Hindlimb muscle (tissue), 1 donor: ENCODE data around the gene NELFA. TPM values are rescaled to one million over a fixed set of nuclear protein-coding genes. Genes with fewer than 3 reads are reported as not detected.
A peak's percentile ranks its signal among the peaks of the same experiment; 100 is the strongest.
"Not testable (repeated sequence)": the region's sequence is repeated elsewhere in the genome, so short reads cannot be mapped to it uniquely, and the experiment has no call there.

Experiments
- DNase-seq: peaks from one replicate; pipeline ENCODE4 v3.0.0-alpha.2; 2013
- polyA plus RNA-seq: library from polyadenylated mRNA; unstranded; fragments of 120-200 nt; gene quantifications from one replicate; pipeline ENCODE4 v1.2.1, GENCODE V29; 2013; ENCODE audit not compliant: insufficient read length

Gene NELFA
- polyA plus RNA-seq, 1 donor, result 28.3 TPM

DNA sequence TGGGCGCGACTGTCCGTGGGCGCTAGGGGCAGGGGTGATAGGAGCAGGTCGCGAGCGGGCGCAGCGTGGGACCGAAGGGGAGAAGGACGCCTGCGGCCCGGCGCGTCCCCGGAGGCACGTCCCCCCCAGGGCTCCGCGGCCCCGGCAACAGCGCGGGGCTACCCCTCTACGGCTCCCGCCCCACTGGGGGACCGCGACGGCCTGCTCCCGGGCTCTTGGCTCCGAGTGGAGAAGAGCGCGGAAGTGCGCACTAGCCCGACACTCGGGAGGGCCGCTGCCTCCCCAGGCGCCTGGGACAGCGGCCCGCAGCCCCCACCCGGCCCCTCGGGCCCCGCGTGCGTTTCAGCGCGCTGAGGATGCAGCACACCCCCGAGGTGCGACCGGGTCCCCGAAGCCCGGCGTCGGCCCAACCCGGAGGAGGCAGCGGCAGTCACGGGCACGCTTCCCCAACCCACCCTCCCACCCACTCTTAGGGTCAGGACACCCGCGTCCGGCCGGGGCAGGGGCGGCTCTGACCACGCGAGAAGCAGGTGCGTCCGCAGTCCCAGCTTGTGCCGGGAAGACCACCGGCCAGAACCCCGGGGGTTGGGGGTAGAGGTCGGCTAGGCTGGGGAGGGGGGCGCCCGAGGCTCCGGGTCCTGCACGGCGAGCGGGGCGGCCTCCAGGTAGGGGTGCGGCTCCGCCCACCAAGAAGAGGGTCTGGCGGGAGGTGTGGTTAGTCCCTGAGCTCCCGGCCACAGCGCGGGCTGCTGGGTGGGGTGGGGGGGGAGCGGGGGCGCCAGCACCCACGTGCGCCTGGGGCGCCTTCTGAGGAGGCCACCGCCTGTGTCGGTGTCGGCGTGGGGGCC, 31.8 kb upstream of the NELFA start:
- DNase-seq, result no peak

DNA sequence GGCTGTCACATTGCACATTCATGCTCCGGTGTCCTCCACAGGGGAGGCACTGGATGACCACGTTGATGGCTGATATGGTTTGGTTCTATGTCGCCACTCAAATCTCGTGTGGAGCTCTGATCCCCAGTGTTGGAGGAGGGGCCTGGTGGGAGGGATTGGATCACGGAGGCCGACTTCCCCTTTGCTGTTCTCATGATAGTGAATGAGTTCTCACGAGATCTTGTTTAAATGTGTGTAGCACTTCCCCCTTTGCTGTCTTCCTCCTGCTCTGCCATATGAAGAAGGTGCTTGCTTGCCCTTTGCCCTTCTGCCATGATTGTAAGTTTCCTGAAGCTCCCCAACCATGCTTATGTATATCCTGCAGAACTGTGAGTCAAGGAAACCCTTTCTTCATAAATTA, 28.1 kb upstream of the NELFA start:
- DNase-seq, result no peak

DNA sequence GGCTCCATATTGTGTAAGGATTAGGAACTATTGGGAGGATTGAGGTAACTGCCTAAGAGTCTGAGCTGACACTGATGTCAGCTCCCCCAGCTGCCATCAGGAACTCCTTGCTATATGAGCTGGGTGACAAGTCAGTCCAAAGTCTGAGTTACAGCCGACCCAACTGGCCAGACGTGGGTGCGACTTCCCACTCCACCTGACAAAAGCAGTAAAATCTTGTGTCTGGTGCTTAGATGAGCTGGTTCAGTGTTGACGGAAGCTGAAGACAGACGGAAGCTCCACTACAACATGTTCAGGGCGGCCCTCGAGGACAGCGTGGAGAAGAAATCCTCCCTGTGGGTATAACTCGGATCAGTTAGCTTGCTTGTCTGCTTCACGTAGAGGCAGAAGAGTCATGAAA, 27.6 kb upstream of the NELFA start:
- no peak for DNase-seq

DNA sequence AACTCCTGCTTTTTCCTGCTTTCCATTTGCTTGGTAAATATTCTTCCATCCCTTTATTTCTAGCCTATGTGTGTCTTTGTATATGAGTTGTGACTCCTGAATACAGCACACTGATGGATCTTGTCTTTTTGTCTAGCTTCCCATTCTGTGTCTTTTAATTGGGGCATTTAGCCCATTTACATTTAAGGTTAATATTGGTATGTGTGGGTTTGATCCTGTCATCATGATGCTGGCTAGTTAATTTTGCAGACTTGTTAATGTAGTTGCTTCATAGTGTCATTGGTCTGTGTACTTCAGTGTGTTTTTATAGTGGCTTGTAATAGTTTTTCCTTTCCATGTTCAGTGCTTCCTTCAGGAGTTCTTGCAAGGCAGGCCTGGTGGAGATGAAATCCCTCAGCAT, 22.4 kb upstream of the NELFA start:
- not testable (repeated sequence) for DNase-seq

DNA sequence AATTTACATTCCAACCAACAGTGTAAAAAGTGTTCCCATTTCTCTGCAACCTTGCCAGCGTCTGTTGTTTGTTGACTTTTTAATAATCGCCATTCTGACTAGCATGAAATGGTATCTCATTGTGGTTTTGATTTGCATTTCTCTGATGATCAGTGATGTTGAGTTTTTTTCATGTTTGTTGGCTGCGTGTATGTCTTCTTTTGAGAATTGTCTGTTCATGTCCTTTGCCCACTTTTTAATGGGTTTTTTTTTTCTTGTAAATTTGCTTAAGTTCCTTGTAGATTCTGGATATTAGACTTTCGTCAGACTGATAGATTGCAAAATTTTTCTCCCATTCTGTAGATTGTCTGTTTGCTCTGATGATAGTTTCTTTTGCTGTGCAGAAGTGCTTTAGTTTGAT, 18.3 kb upstream of the NELFA start:
- DNase-seq, result not testable (repeated sequence)

DNA sequence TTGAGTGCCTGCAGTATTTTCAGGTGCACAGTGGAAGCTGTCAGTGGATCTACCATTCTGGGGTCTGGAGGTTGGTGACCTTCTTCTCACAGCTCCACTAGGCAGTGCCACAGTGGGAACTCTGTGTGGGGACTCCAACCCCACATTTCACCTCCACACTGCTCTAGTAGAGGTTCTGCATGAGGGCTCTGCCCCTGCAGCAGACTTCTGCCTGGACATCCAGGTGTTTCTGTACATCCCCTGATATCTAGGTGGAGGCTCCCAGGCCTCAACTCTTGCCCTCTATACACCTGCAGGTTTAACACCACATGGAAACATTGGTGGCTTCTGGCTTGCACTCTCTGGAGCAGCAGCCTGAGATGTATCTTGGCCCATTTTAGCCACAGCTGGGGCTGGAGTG, 17.0 kb upstream of the NELFA start:
- DNase-seq, result no peak

DNA sequence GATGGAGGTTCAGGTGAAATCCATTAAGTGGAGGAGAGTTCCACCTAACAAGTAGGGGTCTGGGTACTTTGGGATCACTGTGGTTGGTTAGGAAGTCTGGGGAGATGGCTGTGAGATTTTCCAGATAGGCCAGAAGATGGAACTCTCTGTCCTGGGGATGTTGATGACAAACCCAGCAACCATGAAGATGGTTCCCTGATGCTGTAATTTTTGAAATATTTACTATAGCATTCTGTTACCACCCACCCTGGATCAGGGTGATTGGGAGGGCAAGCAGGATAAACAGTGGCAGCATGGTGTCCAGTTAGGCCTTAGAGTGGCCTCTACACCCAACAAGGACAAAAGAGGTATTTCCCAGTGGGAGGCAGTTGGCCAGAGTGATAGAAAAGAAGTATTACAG, 15.9 kb upstream of the NELFA start:
- no peak for DNase-seq

DNA sequence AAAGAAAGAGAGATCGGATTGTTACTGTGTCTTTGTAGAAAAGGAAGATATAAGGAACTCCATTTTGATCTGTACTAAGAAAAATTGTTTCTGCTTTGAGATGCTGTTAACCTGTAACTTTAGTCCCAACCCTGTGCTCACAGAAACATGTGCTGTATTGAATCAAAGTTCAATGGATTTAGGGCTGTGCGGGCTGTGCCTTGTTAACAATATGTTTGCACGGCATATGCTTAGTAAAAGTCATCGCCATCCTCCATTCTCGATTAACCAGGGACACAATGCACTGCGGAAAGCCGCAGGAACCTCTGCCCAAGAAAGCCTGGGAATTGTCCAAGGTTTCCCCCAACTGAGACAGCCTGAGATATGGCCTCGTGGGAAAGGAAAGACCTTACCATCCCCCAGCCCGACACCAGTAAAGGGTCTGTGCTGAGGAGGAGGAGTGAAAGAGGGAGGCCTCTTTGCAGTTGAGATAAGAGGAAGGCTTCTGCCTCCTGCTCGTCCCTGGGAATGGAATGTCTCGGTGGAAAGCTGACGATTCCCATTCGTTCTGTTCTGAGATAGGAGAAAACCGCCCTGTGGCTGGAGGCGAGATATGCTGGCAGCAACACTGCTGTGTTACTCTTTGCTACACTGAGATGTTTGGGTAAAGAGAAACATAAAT, 12.7 kb upstream of the NELFA start:
- not testable (repeated sequence) for DNase-seq

DNA sequence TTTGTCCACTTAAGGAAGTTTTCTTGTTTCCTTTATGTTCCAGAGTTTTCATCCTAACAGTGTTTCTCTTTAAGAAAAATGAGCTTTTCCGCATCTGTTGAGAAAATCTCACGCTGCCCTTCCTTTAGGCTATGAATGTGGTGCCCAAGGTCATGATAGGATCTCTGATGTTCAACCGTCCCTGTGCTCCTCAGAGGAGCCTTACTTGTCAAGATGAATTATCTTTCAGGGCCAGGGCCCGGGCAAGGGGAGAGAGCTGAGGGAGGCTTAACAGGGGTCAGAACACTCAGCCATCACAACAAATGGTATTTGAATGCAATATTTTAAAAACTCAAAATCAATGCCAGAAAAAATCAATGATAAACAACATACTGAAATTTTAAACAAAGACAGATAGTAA, 6.2 kb upstream of the NELFA start:
- DNase-seq, result no peak

DNA sequence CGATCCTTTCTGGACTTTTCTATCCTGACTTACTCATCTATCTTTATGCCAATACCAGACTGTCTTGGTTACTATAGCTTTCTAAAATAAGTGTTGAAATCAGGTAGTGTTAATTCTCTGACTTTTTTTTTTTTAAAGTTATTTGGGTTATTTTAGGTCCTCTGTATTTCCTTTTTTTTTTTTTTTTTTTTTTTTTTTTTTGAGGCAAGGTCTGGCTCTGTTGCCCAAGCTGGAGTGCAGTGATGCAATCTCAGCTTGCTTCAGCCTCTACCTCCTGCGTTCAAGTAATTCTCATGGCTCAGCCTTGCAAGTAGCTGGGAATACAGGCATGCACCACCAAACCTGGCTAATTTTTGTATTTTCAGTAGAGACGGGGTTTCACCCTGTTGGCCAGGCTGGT, 2.8 kb upstream of the NELFA start:
- DNase-seq, result no peak

DNA sequence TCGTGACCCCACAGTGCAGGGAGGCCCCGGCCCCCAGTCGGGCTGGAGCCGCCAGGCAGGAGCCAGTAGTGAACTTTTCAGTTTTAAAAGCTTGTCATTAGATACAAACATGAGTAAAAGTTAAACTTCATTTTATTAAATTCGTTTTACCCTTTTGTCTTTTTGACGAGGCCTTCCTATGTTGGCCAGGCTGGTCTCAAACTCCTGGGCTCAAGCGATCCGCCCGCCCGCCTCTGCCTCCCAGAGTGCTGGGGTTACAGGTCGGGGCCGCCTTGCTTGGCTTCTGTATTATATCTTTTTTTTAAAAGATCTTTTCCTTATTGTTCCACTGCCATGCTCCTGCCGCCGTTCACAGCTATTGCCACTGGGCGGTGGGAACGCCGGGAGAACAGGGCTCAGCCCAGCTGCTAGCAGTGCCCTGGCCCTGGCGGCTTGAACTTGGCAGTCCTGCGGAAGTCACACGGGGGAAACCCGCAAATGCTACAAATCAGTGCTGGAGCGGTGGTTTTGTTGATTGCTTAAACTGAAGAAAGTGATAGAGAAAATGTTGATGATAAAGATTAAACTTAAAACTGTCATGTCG, 968 bp upstream of the NELFA start:
- DNase-seq, result peak; percentile 20

DNA sequence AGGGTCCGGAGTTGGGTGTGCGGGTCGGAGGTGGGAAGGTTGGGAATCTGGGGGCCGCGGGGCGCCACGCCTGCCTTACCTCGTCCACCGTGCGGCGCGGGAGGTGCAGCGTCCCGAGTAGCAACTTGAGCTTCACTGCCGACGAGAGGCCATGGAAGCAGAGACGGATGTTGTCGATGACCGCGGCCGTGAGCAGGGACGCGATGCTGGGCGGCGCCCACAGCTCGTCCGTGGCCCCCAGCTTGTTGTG, 178 bp downstream of the NELFA start:
- no peak for DNase-seq

DNA sequence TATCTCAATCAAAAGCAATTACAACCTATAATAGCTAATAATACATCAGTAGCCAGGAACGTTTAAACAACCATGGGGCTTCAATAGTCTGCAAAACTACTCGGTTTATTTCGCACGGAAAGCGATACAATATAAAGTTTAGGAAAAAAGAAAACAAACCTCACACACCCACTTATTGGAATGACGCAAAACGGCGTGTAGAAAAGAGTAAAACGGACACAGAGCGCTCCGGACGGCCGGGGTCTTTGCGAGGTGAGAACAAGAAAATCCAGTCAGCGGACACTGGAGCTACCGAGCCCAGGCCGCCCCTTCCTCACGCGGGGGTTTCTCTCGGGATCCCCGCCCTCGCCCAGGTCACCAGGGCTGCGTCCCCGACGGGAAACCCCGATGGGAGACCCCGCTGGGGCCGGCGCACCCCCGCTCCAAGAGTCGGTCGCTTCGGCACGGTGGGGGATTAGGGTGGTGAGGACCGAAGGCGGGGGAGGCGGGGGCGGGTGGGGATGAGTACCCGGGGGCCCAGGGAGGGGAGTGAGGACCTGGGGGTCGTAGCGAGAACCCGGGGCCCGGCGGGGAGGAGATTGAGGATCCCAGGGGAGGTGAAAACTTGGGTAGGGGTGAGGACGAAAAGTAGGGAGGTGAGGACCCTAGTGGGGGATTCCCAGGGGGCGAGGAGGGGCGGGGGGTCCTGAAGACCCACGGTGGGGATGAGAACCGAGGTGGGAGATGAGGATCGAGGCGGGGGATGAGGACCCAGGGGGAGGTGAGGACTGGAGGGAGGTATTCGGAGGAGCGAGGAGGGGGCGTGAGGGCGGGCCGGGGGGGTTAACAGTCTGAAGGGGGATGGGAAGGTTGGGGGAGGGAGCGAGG, 737 bp downstream of the NELFA start:
- no peak for DNase-seq

DNA sequence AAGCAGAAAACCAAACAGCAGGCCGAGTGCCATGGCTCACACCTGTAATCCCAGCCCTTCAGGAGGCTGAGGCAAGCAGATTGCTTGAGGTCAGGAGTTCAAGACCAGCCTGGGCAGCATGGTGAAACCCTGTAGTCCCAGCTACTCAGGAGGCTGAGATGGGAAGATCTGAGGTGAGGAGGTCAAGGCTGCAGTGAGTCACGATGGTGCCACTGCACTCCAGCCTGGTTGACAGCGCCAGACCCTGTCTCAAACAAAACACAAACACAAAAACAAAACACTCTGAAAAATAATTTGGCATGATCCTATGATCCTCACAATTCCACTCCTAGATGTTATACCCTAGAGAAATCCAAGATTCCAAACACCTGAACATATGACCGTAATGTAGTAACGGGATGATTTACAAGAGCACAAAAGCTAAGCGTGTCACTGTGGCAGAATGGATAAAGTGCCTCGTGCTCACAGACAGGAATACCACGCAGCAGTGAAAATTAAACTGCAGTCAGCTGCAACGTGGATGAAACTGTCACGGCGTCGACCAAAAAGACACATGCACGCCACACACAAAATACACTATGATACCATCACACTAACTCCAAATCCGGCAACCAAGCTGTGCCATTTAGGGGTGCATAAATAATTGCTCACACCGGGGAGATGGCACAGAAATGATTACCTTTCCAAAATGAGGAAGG, 1.7 kb downstream of the NELFA start:
- DNase-seq, result no peak

DNA sequence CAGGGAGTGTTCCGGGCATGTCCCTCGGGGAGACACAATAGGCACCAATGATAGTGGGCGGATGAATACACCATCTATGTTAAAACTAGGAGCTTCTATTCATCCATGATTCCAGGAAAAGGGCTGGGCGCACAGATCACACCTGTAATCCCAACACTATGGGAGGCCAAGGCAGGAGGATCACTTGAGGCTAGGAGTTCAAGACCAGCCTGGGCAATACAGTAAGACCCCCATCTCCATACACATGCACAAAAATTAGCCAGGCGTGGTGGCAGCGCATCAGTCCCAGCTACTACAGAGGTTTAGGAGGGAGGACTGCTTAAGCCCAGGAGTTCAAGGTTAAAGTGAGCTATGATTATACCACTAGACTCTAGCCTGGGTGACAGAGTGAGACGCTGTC, 2.4 kb downstream of the NELFA start:
- DNase-seq, result no peak

DNA sequence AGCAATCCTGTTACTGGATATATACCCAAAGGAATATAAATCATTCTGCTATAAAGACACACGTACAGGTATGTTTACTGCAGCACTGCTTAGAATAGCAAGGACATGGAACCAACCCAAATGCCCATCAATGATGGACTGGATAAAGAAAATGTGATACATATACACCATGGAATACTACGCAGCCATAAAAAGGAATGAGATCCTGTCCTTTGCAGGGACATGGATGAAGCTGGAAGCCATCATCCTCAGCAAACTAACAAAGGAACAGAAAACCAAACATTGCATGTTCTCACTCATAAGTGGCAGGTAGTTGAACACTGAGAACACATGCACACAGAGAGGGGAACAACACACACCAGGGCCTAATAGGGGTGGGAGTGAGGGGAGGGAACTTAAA, 5.4 kb downstream of the NELFA start:
- not testable (repeated sequence) for DNase-seq

DNA sequence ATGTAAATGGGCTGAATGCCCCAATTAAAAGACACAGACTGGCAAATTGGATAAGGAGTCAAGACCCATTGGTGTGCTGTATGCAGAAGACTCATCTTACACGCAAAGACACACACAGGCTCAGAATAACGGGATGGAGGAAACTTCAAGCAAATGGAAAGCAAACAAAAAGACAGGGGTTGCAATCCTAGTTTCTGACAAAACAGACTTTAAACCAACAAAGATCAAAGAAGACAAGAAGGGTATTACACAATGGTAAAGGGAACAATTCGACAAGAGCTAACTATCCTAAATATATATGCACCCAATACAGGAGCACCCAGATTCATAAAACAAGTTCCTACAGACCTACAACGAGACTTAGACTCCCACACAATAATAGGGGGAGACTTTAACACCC, 9.5 kb downstream of the NELFA start:
- DNase-seq, result not testable (repeated sequence)

DNA sequence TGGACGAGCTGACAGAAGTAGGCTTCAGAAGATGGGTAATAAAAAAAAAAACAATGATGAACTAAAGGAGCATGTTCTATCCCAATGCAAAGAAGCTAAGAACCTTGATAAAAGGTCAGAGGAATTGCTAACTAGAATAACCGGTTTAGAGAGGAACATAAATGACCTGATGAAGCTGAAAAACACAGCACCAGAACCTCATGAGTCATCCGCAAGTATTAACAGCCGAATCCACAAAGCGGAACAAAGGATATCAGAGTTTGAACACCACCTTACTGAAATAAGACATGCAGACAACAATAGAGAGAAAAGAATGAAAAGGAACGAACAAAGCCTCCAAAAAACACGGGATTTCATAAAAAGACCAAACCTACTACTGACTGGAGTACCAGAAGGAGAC, 10.5 kb downstream of the NELFA start:
- no peak for DNase-seq

DNA sequence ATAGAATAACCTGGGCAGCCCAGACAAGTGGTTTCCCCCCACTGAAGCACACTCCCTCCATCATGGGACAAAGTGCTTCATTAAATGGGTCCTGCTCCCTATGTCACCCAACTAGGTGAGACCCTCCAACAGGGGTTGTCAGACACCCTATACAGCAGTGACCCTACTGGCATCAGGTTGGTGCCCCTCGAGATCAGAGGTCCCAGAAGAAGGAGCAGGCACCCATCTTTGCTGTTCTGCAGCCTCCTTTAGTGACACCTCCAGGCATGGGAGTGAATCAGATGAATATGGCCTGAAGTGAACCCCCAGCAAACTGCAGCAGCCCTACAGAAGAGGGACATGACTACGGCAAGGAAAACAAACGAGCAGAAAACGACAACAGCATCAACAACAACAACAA, 11.1 kb downstream of the NELFA start:
- DNase-seq, result no peak

DNA sequence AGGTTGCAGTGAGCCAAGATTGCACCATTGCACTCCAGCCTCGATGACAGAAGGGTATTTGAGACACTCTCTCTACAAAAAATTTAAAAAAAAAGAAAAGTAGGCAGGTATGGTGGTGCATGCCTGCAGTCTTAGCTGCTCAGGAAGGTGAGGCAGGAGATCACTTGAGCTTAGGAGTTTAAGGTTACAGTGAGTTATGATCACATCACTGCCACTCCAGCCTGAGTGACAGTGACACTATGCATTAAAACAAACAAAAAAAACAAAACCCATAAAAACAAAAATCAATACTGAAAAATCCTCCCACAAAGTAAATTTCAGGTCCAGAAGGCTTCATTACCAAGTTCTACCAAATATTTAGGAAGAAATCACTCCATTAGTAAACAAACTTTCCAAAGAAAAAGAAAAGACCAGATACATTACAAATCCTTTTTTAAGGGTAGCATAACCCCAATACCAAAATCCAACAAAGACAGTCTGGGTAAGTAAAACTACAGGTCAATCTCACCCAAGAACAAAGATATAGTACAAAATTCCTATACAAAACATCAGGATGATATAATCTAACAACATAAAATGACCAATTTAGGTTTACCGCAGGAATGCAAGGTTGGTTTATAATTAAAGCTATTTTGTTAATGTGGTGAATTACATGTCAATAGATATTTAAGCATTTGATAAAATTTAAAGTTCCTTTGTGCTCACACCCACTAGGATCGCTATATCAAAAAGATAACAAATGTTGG, 11.7 kb downstream of the NELFA start:
- DNase-seq, result no peak

DNA sequence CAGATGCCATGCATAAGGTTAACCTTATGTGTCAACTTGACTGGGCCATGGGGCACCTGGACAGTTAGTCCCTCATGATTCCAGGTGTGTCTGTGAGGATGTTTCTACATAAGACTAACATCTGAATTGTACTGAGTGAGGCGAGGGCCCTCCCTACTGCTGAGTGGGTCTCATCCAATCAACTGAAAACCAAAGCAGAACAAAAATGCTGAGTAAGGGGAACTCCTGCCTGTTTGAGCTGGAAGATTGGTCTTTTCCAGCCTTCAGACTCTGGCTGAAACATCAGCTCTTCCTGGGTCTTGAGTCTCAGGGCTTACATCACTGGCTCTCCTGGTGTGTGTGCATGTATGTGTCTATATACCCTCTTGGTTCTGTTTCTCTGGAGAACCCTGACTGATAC, 13.8 kb downstream of the NELFA start:
- no peak for DNase-seq
